IPS-18c (cell line): ENCODE results near the gene TP53TG3F.
"Not testable (repeated sequence)": the region's sequence is repeated elsewhere in the genome, so short reads cannot be mapped to it uniquely, and the experiment has no call there.

Source experiments
- H3K4me3 ChIP-seq: 2 replicates; pipeline ENCODE4 v1.7.0; 2013; ENCODE audit warnings: low read depth, mild to moderate bottlenecking, low read length, moderate library complexity; ENCODE audit not compliant: insufficient read depth
- H3K9me3 ChIP-seq: one replicate; pipeline ENCODE4 v1.6.1; 2013; ENCODE audit warnings: mild to moderate bottlenecking, low read length, moderate library complexity; ENCODE audit not compliant: control insufficient read depth, insufficient read depth

Gene TP53TG3F

GRCh38 chr16:33459312-33459711, at the start of gene TP53TG3F:
TSS of gene TP53TG3F (plus strand) at chr16:33459612. CDS start at chr16:33459680, 68 bp downstream.
- not testable (repeated sequence) for H3K9me3 ChIP-seq, H3K4me3 ChIP-seq

- not testable (repeated sequence) for H3K4me3 ChIP-seq, H3K9me3 ChIP-seq
Observed at GRCh38 chr16:33491611-33492010, 32.2 kb downstream of the TP53TG3F start.

GRCh38 chr16:33507231-33507630, 47.8 kb downstream of the TP53TG3F start:
- H3K9me3 ChIP-seq, H3K4me3 ChIP-seq: not testable (repeated sequence)

GRCh38 chr16:33509070-33509469, 49.7 kb downstream of the TP53TG3F start:
- not testable (repeated sequence) for H3K4me3 ChIP-seq, H3K9me3 ChIP-seq

- not testable (repeated sequence) for H3K4me3 ChIP-seq, H3K9me3 ChIP-seq
Observed at GRCh38 chr16:33509906-33510305, 50.5 kb downstream of the TP53TG3F start.
